Measurements from ENCODE around the gene KCND2. TPM values are rescaled to one million over a fixed set of nuclear protein-coding genes. Genes with fewer than 3 reads are reported as not detected.

Gene KCND2
- polyA plus RNA-seq, 1 of the 3 experiments (the other 2 are of a cell fraction) = not detected

DNA sequence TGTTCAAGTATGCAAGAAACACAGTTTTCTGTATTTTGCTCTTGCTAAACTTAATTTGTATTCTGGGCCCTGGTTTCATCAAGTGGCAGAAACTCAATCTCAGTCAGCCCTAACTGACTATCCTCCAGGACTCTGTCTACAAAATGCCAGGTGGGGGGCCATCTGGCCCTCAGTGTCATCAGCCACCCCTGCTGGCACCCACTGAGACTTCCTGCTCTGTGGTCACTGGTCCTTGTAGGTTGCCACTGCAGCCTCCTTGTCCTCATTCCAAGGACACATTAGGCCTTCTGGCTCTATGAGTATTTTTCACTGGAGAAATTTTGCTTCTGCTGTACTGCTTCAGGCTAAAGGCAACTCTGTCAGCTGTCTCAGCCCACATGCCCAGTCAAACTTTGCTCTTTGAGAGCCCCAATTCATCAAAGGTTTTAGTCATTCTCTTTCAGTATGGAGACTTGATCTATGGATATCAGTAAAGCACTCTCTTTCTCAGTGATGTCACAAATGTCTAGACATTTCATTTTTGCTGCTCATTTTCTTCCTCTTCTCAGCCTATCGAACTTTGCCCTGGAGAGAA lies 163.6 kb downstream of the KCND2 start (continued):
- TF ChIP-seq, protein P1, sequence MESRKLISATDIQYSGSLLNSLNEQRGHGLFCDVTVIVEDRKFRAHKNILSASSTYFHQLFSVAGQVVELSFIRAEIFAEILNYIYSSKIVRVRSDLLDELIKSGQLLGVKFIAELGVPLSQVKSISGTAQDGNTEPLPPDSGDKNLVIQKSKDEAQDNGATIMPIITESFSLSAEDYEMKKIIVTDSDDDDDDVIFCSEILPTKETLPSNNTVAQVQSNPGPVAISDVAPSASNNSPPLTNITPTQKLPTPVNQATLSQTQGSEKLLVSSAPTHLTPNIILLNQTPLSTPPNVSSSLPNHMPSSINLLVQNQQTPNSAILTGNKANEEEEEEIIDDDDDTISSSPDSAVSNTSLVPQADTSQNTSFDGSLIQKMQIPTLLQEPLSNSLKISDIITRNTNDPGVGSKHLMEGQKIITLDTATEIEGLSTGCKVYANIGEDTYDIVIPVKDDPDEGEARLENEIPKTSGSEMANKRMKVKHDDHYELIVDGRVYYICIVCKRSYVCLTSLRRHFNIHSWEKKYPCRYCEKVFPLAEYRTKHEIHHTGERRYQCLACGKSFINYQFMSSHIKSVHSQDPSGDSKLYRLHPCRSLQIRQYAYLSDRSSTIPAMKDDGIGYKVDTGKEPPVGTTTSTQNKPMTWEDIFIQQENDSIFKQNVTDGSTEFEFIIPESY (IDR thresholded peaks at IDR 0.05; ENCODE audit: borderline replicate concordance, low read depth) = no peak
- no peak for TF ChIP-seq YY1 (IDR thresholded peaks at IDR 0.05; ENCODE audit: low read depth)
- TF ChIP-seq RXRA (IDR thresholded peaks at IDR 0.05; ENCODE audit: borderline replicate concordance, low read depth) = no peak

DNA sequence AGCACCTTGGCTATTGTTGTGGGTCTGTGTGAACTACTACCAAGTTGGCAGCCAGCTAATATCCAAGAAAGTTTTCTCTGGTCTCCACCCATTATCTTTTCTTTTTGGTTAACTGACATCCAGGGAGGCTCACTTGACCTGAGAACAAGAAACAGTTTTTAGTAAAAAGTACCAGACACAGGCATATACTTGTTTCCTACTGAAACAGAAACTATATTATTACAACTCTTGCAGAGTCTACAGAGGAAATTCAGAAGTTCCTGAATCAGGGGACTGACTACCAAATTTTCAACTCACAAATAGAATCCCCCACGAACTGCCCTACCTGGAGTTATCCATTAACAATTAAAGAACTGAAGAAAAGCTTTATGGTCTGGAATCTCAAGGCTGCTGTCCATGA lies 168.9 kb downstream of the KCND2 start:
- Histone ChIP-seq H3K9ac (no peak overlapping the region), H3K36me3 (replicated peaks in 1 of 2; ENCODE audit: control insufficient read depth in 1 of 2, insufficient read depth in 2 of 2, low read length in 1 of 2) (peaks cover 0 to 2% of the 10 kb centered on the region in 2 experiments), H3K4me3 (ENCODE audit: low read depth in 2 of 2, low read length in 1 of 2) (no peak overlapping the region), H3K9me2 (no peaks in the 10 kb centered on the region), H3F3A (replicated peaks; ENCODE audit: insufficient read depth) (no peaks in the 10 kb centered on the region), H3K4me2 (no peak overlapping the region), H3K27ac (ENCODE audit: low read depth in 2 of 2, low read length in 1 of 2) (no peak overlapping the region), H3K27me3 (ENCODE audit: insufficient read depth) (no peaks in the 10 kb centered on the region), H4K20me1 (ENCODE audit: insufficient read depth) (no peaks in the 10 kb centered on the region), H2AFZ (ENCODE audit: low read depth) (no peak overlapping the region), H3K79me2 (ENCODE audit: insufficient read depth) (no peaks in the 10 kb centered on the region), H3K9me3 (no peaks in the 10 kb centered on the region), H3K4me1 (ENCODE audit: control insufficient read depth in 1 of 2, insufficient read depth in 2 of 2, low read depth in 1 of 2, low read length in 1 of 2) (no peaks in the 10 kb centered on the region)
- 0% methylated on average over 1 of the region's 1 CpG for WGBS (ENCODE audit: low lambda C conversion rate)
- CTCF ChIA-PET = interaction anchor here (0.8 kb wide), 1 partner anchor 9 kb away, joined by 3 read pairs; no protein-coding TSS in a partner anchor
- TF ChIP-seq NRF1 (IDR thresholded peaks at IDR 0.05; ENCODE audit: low read depth, low read length) = no peak
- no peak for TF ChIP-seq POLR2AphosphoS5 (IDR thresholded peaks at IDR 0.05; ENCODE audit: low read depth, low read length)
- no peak for TF ChIP-seq CHD2 (IDR thresholded peaks at IDR 0.05; ENCODE audit: low read length, partially characterized antibody)
- TF ChIP-seq YY1 (IDR thresholded peaks at IDR 0.05; ENCODE audit: low read depth) = no peak
- no peak for TF ChIP-seq RAD21 (IDR thresholded peaks at IDR 0.05; ENCODE audit: low read length)
- no peak for TF ChIP-seq SMC3 (IDR thresholded peaks at IDR 0.05; ENCODE audit: low read depth, low read length)
- no peak for TF ChIP-seq TAF1 (IDR thresholded peaks at IDR 0.05; ENCODE audit: borderline replicate concordance, low read depth, low read length)
- TF ChIP-seq, protein P2, sequence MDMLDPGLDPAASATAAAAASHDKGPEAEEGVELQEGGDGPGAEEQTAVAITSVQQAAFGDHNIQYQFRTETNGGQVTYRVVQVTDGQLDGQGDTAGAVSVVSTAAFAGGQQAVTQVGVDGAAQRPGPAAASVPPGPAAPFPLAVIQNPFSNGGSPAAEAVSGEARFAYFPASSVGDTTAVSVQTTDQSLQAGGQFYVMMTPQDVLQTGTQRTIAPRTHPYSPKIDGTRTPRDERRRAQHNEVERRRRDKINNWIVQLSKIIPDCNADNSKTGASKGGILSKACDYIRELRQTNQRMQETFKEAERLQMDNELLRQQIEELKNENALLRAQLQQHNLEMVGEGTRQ (IDR thresholded peaks at IDR 0.05; ENCODE audit: borderline replicate concordance, low read depth, low read length) = no peak
- no peak for TF ChIP-seq RXRA (IDR thresholded peaks at IDR 0.05; ENCODE audit: borderline replicate concordance, low read depth)
- no peak for TF ChIP-seq MXI1 (IDR thresholded peaks at IDR 0.05; ENCODE audit: low read depth, low read length)
- TF ChIP-seq, protein P3, sequence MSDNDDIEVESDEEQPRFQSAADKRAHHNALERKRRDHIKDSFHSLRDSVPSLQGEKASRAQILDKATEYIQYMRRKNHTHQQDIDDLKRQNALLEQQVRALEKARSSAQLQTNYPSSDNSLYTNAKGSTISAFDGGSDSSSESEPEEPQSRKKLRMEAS (IDR thresholded peaks at IDR 0.05; ENCODE audit: low read depth) = no peak
- TF ChIP-seq ELF1 (IDR thresholded peaks at IDR 0.05) = no peak
- TF ChIP-seq, protein P4, sequence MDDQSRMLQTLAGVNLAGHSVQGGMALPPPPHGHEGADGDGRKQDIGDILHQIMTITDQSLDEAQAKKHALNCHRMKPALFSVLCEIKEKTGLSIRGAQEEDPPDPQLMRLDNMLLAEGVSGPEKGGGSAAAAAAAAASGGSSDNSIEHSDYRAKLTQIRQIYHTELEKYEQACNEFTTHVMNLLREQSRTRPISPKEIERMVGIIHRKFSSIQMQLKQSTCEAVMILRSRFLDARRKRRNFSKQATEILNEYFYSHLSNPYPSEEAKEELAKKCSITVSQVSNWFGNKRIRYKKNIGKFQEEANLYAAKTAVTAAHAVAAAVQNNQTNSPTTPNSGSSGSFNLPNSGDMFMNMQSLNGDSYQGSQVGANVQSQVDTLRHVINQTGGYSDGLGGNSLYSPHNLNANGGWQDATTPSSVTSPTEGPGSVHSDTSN (IDR thresholded peaks at IDR 0.05) = no peak
- TF ChIP-seq RCOR1 (IDR thresholded peaks at IDR 0.05; ENCODE audit: low read length) = no peak
- TF ChIP-seq, protein P5, sequence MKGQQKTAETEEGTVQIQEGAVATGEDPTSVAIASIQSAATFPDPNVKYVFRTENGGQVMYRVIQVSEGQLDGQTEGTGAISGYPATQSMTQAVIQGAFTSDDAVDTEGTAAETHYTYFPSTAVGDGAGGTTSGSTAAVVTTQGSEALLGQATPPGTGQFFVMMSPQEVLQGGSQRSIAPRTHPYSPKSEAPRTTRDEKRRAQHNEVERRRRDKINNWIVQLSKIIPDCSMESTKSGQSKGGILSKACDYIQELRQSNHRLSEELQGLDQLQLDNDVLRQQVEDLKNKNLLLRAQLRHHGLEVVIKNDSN (IDR thresholded peaks at IDR 0.05; ENCODE audit: borderline replicate concordance, low read depth) = no peak
- POLR2A ChIA-PET = no interaction called here
- no peak for DNase-seq
